ENCODE data around the gene LACTB.

DNA sequence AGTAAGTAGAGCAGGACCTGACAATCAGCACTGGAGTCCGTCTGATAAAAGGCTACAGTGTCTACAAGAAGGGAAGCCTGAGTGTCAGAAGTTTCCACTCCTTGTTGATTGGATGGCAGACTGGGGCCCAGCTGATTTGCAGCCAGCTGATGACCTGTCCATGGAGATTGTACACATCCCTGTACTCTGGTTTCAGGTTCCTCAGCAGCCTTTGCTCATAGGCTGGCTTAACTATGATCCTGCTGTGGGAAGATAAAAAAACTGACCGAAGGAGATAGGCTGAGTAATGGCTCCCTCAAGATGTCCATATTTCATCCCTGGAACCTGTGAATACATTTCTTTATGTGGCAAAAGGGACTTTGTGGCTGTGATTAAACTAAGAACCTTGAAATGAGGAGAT, 11.7 kb upstream of the LACTB start:
- no peak for TF ChIP-seq CTCF (IDR thresholded peaks at IDR 0.05)
- TF ChIP-seq POLR2A (IDR thresholded peaks at IDR 0.05), result no peak
